Measurements from ENCODE around the gene PTPRR. TPM values are rescaled to one million over a fixed set of nuclear protein-coding genes. Genes with fewer than 3 reads are reported as not detected.
A peak's percentile ranks its signal among the peaks of the same experiment; 100 is the strongest.

The PTPRR gene
- total RNA-seq, 1 donor from 2014 or later = under 0.01 TPM

DNA sequence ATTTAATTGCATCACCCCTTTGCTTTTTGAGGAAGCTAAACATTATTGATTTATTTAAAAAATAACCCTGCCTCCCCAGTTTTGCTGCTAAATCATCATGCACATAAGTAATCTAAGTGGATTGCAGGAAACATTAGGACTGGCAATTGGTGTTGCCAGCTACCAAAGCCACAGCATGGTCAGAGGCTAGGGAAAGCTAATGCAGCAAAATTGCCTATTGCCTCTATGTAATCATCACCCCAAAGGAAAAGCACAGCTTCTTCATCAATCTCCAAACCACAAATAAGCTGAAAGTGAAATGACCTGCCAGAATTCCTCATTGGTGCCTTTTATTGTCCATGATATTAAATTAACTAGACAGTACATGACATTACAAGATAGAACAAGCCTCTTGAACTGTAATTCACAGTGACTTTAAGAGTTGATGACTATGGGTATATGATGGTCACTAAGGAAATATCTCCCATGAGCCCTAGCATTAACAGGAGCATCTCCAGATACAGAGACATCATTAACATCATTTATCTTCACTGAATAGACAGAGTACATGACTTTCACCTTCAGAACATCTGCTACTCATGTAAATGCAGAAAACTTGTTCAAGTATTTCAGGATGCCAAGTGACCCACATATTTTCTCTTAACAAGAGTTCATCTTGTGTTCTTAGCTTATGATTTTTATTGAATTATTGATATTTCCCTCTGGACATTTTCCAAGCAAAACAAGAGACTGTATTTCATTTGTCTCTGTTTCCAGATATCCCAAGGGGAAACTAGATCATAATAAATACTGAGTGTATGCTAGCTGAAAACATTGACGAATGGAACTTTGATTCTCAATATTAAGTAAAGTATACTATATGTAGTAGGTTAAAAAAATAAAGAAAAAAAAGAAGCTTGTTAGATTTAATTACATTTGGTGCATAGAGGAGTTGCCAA, 29.4 kb downstream of the PTPRR start:
- Histone ChIP-seq H3K36me3 (ENCODE audit: control insufficient read depth, insufficient read depth, low read length) (no peaks in the 10 kb centered on the region), H3K4me3 (ENCODE audit: low read depth, low read length) (no peak overlapping the region), H3K27me3 (ENCODE audit: control insufficient read depth, insufficient read depth, low read length) (peaks cover 1% of the 10 kb centered on the region)
- TF ChIP-seq, protein P1, sequence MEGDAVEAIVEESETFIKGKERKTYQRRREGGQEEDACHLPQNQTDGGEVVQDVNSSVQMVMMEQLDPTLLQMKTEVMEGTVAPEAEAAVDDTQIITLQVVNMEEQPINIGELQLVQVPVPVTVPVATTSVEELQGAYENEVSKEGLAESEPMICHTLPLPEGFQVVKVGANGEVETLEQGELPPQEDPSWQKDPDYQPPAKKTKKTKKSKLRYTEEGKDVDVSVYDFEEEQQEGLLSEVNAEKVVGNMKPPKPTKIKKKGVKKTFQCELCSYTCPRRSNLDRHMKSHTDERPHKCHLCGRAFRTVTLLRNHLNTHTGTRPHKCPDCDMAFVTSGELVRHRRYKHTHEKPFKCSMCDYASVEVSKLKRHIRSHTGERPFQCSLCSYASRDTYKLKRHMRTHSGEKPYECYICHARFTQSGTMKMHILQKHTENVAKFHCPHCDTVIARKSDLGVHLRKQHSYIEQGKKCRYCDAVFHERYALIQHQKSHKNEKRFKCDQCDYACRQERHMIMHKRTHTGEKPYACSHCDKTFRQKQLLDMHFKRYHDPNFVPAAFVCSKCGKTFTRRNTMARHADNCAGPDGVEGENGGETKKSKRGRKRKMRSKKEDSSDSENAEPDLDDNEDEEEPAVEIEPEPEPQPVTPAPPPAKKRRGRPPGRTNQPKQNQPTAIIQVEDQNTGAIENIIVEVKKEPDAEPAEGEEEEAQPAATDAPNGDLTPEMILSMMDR (IDR thresholded peaks at IDR 0.05; ENCODE audit: insufficient read depth, low read length, severe bottlenecking) = no peak
- FAIRE-seq (no peak), DNase-seq (ENCODE audit: low read depth) (no peak)

DNA sequence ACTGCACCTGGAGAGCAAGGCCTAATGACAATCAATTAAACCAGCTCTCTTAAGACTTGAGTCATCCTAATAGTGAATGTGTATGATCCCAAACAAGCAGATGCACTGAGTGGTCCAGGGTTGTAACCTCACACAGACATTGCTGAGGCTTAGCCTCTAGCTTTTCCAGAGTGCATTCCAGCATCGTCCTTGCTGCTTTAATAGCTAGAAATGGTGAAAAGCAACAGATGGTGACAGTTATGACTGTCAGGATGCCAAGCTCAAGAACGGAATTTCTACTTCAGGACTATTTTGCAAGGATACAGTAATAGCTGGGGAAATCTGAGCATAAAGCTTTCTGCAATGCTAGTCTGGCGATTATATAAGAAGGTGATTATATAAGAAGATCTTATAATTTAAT, 34.6 kb downstream of the PTPRR start:
- H3K27me3 ChIP-seq (ENCODE audit: control insufficient read depth, insufficient read depth, low read length) = peaks cover 1% of the 10 kb centered on the region
- no peak overlapping the region for H3K4me3 ChIP-seq (ENCODE audit: low read depth, low read length)
- no peak for FAIRE-seq
- H3K36me3 ChIP-seq (ENCODE audit: control insufficient read depth, insufficient read depth, low read length) = no peaks in the 10 kb centered on the region
- TF ChIP-seq, protein P1 (IDR thresholded peaks at IDR 0.05; ENCODE audit: insufficient read depth, low read length, severe bottlenecking) = no peak
- no peak for DNase-seq (ENCODE audit: low read depth)

DNA sequence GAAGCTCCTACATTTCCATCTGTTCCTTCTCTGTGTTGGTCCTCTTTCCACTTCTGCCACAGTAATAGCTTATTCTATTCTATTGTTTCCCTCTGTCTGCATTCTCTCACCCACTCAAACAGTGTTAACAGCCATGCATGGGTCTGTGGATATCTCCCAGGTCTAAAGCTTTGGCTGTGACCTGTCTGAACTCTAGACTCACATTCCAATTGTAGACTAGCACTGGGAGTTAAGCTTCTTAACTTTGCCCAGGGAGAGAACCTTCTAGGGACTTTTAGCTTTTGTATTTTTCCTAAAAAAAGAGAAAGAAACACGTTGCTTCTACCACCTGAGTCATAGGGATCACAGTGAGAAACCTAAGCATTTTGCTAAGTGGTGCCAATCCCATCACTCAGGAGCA, 36.7 kb downstream of the PTPRR start:
- TF ChIP-seq, protein P1 (IDR thresholded peaks at IDR 0.05; ENCODE audit: insufficient read depth, low read length, severe bottlenecking) = no peak
- H3K27me3 ChIP-seq (ENCODE audit: control insufficient read depth, insufficient read depth, low read length) = no peaks in the 10 kb centered on the region
- no peak for FAIRE-seq

DNA sequence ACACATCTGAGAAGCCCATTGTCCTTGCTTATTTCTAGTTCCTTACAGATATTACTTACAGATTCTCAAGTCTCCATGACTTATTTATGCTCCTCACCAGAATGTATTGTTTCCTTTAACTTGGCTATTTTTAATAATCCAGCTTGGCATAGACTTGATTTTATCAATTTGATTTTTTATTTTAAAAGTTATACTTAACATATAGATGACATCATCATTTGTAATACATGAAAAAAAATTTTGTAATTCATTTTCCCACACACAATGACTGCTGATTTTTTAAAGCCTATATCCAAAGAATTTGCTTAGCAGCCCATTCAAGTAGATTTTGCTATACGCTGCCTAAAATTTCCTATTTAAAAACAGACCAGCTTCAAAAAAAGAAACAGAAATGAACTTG, 39.8 kb downstream of the PTPRR start:
- TF ChIP-seq, protein P1 (IDR thresholded peaks at IDR 0.05; ENCODE audit: insufficient read depth, low read length, severe bottlenecking) = no peak
- no peak for FAIRE-seq

More for the DNA sequence above, 36.7 kb downstream of the PTPRR start:
- Histone ChIP-seq H3K4me3 (ENCODE audit: low read depth, low read length) (no peak overlapping the region), H3K36me3 (ENCODE audit: control insufficient read depth, insufficient read depth, low read length) (no peaks in the 10 kb centered on the region)
- DNase-seq (ENCODE audit: low read depth) = no peak

DNA sequence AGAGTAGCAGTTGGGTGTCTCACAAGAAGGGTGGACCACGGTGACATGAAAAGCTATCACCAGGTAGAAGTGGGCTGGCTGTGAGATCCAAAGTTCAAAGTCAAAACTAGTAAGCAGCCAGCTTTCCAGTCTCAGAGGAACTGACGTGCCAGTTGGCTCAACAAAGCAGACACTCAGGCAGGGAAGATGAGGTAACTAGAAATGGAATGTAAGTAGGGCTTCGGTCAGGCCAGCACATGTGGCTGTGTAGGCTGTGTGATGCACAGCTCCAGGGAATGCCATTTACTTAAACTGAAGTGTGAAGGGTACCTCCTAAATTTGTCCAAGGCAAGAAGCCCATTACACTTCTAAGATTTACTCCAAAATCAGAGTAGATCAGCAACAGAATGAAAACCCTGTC, 43.6 kb downstream of the PTPRR start:
- H3K36me3 ChIP-seq (ENCODE audit: control insufficient read depth, insufficient read depth, low read length) = no peaks in the 10 kb centered on the region
- no peaks in the 10 kb centered on the region for H3K27me3 ChIP-seq (ENCODE audit: control insufficient read depth, insufficient read depth, low read length)
- DNase-seq (ENCODE audit: low read depth) (peak; percentile 87), FAIRE-seq (no peak)
- no peak overlapping the region for H3K4me3 ChIP-seq (ENCODE audit: low read depth, low read length)
- TF ChIP-seq, protein P1 (IDR thresholded peaks at IDR 0.05; ENCODE audit: insufficient read depth, low read length, severe bottlenecking) = no peak

More for the DNA sequence above, 39.8 kb downstream of the PTPRR start:
- no peaks in the 10 kb centered on the region for H3K27me3 ChIP-seq (ENCODE audit: control insufficient read depth, insufficient read depth, low read length)
- no peak for DNase-seq (ENCODE audit: low read depth)
- no peak overlapping the region for H3K4me3 ChIP-seq (ENCODE audit: low read depth, low read length)
- no peaks in the 10 kb centered on the region for H3K36me3 ChIP-seq (ENCODE audit: control insufficient read depth, insufficient read depth, low read length)
